Sigmoid colon (tissue), 7 donors: ENCODE results near the gene DNAH3. TPM values are rescaled to one million over a fixed set of nuclear protein-coding genes. Genes with fewer than 3 reads are reported as not detected.

Experiments used
- DNase-seq: peaks from one replicate; pipeline ENCODE4 v3.0.0-alpha.2; 2019
- H3K27ac ChIP-seq, 4 donors: fragments of 200-600 bp; sonication (generic); one replicate each; pipeline ENCODE4 v1.5.1; 2016 to 2019; ENCODE audit warnings: mild to moderate bottlenecking in 1 of 4
- H3K27me3 ChIP-seq, 3 donors: fragments of 200-600 bp; sonication (generic); one replicate each; pipeline ENCODE4 v1.5.1; 2019; ENCODE audit warnings: mild to moderate bottlenecking in 1 of 3
- H3K36me3 ChIP-seq, 4 donors: fragments of 200-600 bp; sonication (generic); one replicate each; pipeline ENCODE4 v1.5.1; 2016 to 2019
- H3K4me1 ChIP-seq, 4 donors: fragments of 200-600 bp; sonication (generic); one replicate each; pipeline ENCODE4 v1.5.1; 2017 to 2019
- H3K4me3 ChIP-seq, 4 donors: fragments of 200-600 bp; sonication (generic); one replicate each; pipeline ENCODE4 v1.5.1; 2017 to 2019; ENCODE audit warnings: mild to moderate bottlenecking in 2 of 4, moderate library complexity in 1 of 4
- H3K9me3 ChIP-seq, 4 donors: fragments of 200-600 bp in 3 of 4; sonication (generic) in 3 of 4; one replicate each; pipeline versions ENCODE4 v1.5.1 to v1.6.1; 2013 to 2019
- EP300 ChIP-seq, 4 donors: sonication (generic); formaldehyde crosslinking; IDR thresholded peaks; one replicate each; pipeline ENCODE4 v1.6.1; 2017; ENCODE audit warnings: antibody characterized with exemption in 4 of 4
- POLR2A ChIP-seq, 2 donors: fragments of 450-650 bp; IDR thresholded peaks; one replicate each; pipeline ENCODE4 v1.6.1; 2016; ENCODE audit warnings: antibody characterized with exemption in 2 of 2, mild to moderate bottlenecking in 2 of 2, moderate library complexity in 2 of 2
- POLR2AphosphoS5 ChIP-seq, 4 donors: sonication (generic); formaldehyde crosslinking; IDR thresholded peaks; one replicate each; pipeline ENCODE4 v1.6.1; 2017; ENCODE audit warnings: antibody characterized with exemption in 4 of 4
- WGBS, 2 donors: extraction: QIAGEN DNeasy Blood & Tissue Kit; methylation state at CpG; one replicate each; pipeline ENCODE4 v1.1.7; 2013; 5-methylcytosine and 5-hydroxymethylcytosine counted together
- intact Hi-C: fragments of 100-400 bp; cut with DNase I; formaldehyde crosslinking; loops from one replicate; pipeline ENCODE4 v1.15.1; 2023
- polyA plus RNA-seq, 3 donors: library from polyadenylated mRNA; stranded (reverse); fragments of 200-250 nt; gene quantifications; one replicate each; pipeline ENCODE4 v1.2.3, GENCODE V29; 2013
- total RNA-seq, 4 donors: library from RNA; depleted of rRNA; stranded (reverse); fragments of >200 nt; gene quantifications; one replicate each; pipeline ENCODE4 v1.1.0, GENCODE V29; 2016
- TF ChIP-seq, protein P1 (sequence below), 4 experiments: fragments of 450-650 bp in 3 of 4; fragments of 200-600 bp in 1 of 4; IDR thresholded peaks; one replicate each; pipeline ENCODE4 v1.5.1; 2016 to 2019; ENCODE audit warnings: antibody characterized with exemption in 4 of 4, mild to moderate bottlenecking in 3 of 4, moderate library complexity in 2 of 4
- donor health status: healthy with polysubstance abuse.
- donor health status: Bipolar disorder and iron deficiency.
- donor health status: healthy.

The DNAH3 gene
- total and polyA plus RNA-seq, 7 donors, result 0.26 to 0.92 (median 0.60) TPM; not detected in 4

DNA sequence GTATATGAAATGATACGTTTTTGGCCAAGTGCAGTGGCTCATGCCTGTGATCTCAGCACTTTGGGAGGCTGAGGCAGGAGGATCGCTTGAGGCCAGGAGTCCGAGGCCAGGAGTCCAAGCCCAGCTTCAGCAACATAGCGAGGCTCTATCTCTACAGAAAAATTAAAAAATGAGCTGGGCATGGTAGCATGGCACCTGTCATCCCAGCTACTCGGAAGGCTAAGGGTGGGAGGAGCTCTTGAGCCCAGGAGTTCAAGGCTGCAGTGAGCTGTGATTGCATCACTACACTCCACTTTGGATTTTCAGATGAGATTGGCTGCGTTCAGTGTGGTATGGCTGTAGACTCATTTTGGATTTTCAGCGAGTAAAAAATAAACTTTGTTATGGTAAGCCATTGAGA lies 112.4 kb downstream of the DNAH3 start:
- H3K36me3 ChIP-seq, result no peaks in the 10 kb centered on the region
- H3K9me3 ChIP-seq, result no peaks in the 10 kb centered on the region
- no peak overlapping the region for H3K27ac ChIP-seq
- H3K4me3 ChIP-seq, result no peak overlapping the region
- intact Hi-C loops, result no loop called here
- no peak for DNase-seq
- WGBS, 2 donors, result 89 to 91% methylated on average over 7 of the region's 7 CpGs
- no peaks in the 10 kb centered on the region for H3K4me1 ChIP-seq
- no peaks in the 10 kb centered on the region for H3K27me3 ChIP-seq
- TF ChIP-seq EP300 (IDR thresholded peaks at IDR 0.05), result no peak
- TF ChIP-seq POLR2A (IDR thresholded peaks at IDR 0.05), result no peak
- no peak for TF ChIP-seq POLR2AphosphoS5 (IDR thresholded peaks at IDR 0.05)
- TF ChIP-seq, protein P1, sequence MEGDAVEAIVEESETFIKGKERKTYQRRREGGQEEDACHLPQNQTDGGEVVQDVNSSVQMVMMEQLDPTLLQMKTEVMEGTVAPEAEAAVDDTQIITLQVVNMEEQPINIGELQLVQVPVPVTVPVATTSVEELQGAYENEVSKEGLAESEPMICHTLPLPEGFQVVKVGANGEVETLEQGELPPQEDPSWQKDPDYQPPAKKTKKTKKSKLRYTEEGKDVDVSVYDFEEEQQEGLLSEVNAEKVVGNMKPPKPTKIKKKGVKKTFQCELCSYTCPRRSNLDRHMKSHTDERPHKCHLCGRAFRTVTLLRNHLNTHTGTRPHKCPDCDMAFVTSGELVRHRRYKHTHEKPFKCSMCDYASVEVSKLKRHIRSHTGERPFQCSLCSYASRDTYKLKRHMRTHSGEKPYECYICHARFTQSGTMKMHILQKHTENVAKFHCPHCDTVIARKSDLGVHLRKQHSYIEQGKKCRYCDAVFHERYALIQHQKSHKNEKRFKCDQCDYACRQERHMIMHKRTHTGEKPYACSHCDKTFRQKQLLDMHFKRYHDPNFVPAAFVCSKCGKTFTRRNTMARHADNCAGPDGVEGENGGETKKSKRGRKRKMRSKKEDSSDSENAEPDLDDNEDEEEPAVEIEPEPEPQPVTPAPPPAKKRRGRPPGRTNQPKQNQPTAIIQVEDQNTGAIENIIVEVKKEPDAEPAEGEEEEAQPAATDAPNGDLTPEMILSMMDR (IDR thresholded peaks at IDR 0.05), result no peak

DNA sequence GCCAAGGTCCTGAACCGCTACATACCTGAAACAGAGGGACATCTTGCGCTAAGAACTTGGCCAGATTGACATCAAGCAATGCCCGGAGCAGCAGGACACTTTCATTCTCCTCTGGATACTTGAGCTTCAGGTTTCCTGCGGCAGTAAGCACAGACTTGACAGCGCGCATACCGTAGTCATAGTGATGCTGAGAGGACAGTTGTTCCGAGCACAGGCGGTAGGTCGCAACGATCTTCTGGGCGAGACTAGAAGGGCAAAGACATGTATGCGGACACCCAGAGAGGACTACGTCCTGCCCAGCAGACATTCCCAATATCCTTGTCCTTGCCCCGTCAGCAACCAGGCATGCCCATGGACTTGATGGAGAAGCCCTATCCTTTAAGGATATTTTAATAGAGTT lies 112.9 kb downstream of the DNAH3 start:
- no peak for TF ChIP-seq POLR2A (IDR thresholded peaks at IDR 0.05)
- TF ChIP-seq, protein P1 (IDR thresholded peaks at IDR 0.05), result no peak
- no peak for TF ChIP-seq EP300 (IDR thresholded peaks at IDR 0.05)
- TF ChIP-seq POLR2AphosphoS5 (IDR thresholded peaks at IDR 0.05), result no peak
- Histone ChIP-seq H3K4me1 (no peaks in the 10 kb centered on the region), H3K27me3 (no peaks in the 10 kb centered on the region), H3K9me3 (no peaks in the 10 kb centered on the region), H3K27ac (no peak overlapping the region), H3K4me3 (no peak overlapping the region), H3K36me3 (no peaks in the 10 kb centered on the region)
- DNase-seq, result no peak
- intact Hi-C loops, result no loop called here
- WGBS, 2 donors, result 95 to 96% methylated on average over 15 of the region's 15 CpGs

DNA sequence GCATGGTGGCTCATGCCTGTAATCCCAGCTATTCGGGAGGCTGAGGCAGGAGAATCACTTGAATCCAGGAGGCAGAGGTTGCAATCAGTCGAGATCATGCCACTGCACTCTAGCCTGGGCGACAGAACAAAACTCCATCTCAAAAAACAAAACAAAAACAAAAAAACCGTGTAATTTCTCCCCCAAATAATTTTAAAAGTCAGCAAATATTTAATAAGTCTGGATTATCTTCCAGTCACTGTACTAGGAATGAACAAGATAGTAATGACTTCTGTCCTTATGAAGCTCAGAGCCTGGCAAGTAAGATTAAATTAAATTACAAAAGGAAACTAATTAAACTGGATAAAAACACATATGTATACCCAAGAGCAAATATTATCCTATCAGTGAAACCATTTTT lies 113.5 kb downstream of the DNAH3 start:
- Histone ChIP-seq H3K4me1 (no peaks in the 10 kb centered on the region), H3K36me3 (no peaks in the 10 kb centered on the region), H3K27me3 (no peaks in the 10 kb centered on the region), H3K4me3 (no peak overlapping the region), H3K9me3 (no peaks in the 10 kb centered on the region), H3K27ac (no peak overlapping the region)
- 89% methylated on average over 4 of the region's 4 CpGs for WGBS, 2 donors
- TF ChIP-seq POLR2AphosphoS5 (IDR thresholded peaks at IDR 0.05) (no peak), POLR2A (IDR thresholded peaks at IDR 0.05) (no peak), EP300 (IDR thresholded peaks at IDR 0.05) (no peak)
- TF ChIP-seq, protein P1 (IDR thresholded peaks at IDR 0.05), result no peak
- no peak for DNase-seq
- intact Hi-C loops, result no loop called here

DNA sequence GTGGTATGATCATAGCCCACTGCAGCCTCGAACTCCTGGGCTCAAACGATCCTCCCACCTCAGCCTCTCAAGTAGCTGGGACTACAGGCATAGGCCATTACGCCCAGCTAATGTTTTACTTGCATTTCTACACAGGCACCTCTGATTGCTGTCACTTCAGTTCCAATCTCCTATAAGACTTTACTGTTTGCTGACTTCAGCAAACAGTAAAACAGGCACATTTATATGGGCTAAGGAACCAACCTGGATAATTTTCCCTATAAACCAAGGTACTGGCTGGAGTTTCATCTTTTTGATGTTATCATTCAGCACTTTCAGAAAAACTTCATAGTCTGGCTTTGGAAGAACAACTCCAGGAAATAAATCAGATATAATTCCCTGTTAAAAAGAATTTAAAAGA lies 114.2 kb downstream of the DNAH3 start:
- H3K4me3 ChIP-seq, result no peak overlapping the region
- H3K27me3 ChIP-seq, result no peaks in the 10 kb centered on the region
- intact Hi-C loops, result no loop called here
- WGBS, 2 donors, result 69 to 70% methylated on average over 3 of the region's 3 CpGs
- no peaks in the 10 kb centered on the region for H3K4me1 ChIP-seq
- H3K36me3 ChIP-seq, result no peaks in the 10 kb centered on the region
- DNase-seq, result no peak
- no peaks in the 10 kb centered on the region for H3K9me3 ChIP-seq
- H3K27ac ChIP-seq, result no peak overlapping the region
- TF ChIP-seq EP300 (IDR thresholded peaks at IDR 0.05), result no peak
- TF ChIP-seq POLR2A (IDR thresholded peaks at IDR 0.05), result no peak
- no peak for TF ChIP-seq POLR2AphosphoS5 (IDR thresholded peaks at IDR 0.05)
- TF ChIP-seq, protein P1 (IDR thresholded peaks at IDR 0.05), result no peak

DNA sequence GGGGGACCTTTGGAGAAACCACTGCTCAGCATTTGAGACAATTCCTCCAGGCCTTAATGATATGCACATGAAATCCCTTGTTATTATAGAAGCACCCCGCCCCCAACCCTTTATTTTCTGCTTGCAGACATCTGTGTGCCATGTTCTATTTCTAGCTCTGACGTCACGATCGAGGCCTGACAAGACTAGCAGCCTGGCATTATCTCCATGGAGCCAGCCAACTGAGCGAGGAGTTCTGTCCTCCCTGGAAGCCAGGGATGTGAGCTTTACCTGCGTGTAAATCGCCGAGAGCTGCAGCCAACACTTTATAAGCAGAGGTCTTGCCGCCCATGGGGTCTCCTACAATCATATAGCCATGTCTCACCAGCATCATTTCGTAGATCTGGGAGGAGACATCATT lies 116.9 kb downstream of the DNAH3 start:
- DNase-seq, result no peak
- intact Hi-C loops, result no loop called here
- 90 to 94% methylated on average over 10 of the region's 10 CpGs for WGBS, 2 donors
- TF ChIP-seq POLR2AphosphoS5 (IDR thresholded peaks at IDR 0.05), result no peak
- TF ChIP-seq, protein P1 (IDR thresholded peaks at IDR 0.05), result no peak
- no peak for TF ChIP-seq EP300 (IDR thresholded peaks at IDR 0.05)
- TF ChIP-seq POLR2A (IDR thresholded peaks at IDR 0.05), result no peak
- H3K4me3 ChIP-seq, result no peak overlapping the region
- no peaks in the 10 kb centered on the region for H3K36me3 ChIP-seq
- H3K27me3 ChIP-seq, result no peaks in the 10 kb centered on the region
- H3K9me3 ChIP-seq, result no peaks in the 10 kb centered on the region
- no peak overlapping the region for H3K27ac ChIP-seq
- no peaks in the 10 kb centered on the region for H3K4me1 ChIP-seq
